ENCODE measurements around the gene STRN.

- TF ChIP-seq EZH2phosphoT487 (IDR thresholded peaks at IDR 0.05; ENCODE audit: insufficient read depth, low read depth) = no peak
- TF ChIP-seq EZH2 (IDR thresholded peaks at IDR 0.05; ENCODE audit: insufficient read depth, poor library complexity, severe bottlenecking) = no peak
Measured at GRCh38 chr2:36807223-36807886, 159.0 kb downstream of the STRN start.
